SKM-1 treated with dmso at 0.1 percent for 144 hours (cell line): Measurements from ENCODE around the gene NACC2.

Source experiments
- DNase-seq: peaks from one replicate; lab custom pipeline; 2025; ENCODE audit not compliant: unreplicated experiment; lab: John Stamatoyannopoulos, UW

NACC2 gene

DNA sequence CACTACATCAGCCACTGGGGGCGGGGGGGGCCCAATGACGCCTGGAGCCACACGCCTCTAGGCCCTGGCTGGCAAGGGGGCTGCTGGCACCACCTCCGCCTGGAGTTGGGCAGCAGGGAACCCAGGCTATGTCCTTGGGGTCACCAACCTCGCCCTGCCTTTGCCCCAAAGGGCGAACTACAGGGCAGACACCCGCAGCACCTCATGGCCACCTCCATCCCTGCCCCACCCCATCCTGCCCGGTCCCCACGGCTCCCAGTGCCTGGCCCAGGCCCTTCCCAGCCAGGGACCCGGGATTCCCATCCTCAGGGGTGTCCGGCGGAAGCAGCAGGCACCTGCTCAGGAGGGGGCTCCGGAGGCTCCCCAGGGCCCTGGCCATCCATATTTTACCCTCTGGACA, 37.0 kb downstream of the NACC2 start:
- DNase-seq: no peak

DNA sequence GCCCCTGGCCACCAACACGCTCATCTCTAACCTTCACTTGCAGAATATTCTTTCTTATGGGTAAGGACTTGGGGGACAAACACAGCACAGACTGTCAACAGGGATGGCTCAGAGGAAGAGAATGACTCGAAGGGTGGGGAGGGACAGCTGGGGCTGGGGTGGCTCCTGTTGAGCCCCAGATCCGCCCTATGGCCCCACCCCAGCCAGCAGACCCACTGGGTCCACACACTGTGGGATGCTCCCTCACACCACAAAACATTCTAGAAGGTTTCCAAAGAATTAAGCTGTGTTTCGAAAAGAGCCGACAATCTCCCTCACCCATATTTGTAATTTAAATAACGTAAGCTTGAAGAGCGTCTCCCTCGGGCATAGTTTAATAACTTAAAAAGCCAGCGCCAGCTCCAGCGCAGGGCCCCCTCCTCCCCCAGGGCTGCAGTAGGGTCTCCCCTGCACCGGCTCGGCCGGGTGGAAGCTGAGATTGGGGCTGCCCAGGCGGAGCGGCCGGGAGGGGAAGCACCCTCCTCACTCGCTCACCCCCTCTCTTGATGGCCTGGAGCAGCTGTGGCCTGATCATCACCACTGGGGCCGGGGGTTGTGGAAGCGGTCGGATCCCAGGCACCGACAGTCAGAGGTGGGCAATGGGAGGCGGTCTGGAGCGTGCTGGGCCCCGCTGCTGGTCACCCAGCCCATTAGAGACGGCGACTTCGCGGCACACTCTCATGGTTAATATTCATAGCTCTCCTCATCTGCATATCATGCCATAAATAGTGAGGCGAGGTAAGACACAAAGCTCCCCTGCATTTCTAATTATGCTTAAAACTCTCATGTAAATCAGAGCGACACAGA, 37.6 kb downstream of the NACC2 start:
- no peak for DNase-seq

DNA sequence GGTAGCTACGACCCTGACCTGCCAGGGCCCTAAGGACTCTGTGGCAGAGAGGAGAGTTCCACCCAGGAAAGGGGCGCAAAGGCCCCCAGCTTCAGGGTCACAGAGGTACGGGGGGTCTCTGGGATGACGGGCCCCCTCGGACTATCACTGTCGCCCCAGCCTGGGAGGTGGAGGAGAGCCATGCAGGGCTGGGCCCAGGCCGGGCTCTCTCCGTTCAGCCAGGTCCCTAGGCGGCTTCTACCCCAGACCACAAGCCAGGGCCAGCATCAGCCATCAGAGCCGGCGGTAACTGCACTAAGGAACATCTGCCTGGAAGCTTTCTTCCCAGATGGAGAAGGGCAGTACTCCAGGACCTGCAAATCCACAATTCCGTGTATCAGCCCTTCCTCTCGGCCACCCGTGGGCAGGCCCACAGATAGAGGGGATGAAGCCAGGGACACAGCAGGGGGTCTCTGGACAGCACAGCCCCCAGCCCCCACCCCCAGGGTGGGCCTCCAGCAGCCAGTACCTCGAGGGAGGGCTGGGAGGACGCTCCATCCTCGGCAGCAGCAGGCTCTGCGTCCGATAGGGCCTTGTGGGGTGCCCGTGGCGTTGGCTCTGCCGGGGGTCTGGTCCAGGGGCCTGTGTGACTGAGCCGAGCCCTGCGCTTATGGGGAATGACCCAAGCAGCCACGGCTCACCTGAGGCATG, 38.4 kb downstream of the NACC2 start:
- DNase-seq: no peak

DNA sequence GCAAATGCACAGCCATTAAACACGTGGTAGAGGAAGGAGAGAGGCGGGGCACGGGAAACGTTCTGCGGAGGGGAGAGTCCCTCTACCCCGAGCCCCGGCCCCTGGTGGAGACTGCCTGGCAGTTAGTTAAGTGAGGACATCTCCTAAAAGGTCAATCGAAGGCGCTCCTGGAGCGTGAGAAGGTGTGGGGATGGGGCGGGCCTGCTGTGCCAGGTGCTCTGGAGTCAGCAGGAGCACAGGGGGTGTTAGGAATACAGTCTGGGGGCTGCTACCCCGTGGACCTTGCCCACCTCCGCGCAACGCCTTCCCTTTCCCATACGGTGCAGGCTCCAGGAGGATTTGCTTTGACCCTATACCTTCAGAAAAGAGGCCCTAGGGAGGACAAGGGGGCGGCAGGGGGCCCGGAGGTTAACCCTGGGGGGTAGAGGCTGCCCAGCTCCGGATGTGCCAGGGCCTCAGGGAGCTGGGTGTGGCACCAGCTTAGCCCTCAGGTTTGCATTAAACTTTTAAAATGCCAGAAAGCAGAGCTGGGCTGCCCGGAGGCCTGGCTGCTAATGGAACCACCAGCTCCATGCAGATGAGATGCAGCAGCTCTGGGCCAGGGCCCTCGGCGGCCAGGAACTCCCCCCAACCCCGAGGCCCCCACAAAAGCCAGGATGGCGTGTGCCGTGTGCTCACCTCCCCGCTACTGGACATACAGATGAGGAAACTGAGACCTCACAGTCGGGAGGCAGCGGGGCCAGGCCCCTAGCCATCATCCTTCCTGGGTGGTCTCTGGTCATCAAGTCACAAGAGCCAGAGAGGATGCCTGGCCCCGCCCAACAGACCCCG, 39.2 kb downstream of the NACC2 start:
- DNase-seq: no peak

DNA sequence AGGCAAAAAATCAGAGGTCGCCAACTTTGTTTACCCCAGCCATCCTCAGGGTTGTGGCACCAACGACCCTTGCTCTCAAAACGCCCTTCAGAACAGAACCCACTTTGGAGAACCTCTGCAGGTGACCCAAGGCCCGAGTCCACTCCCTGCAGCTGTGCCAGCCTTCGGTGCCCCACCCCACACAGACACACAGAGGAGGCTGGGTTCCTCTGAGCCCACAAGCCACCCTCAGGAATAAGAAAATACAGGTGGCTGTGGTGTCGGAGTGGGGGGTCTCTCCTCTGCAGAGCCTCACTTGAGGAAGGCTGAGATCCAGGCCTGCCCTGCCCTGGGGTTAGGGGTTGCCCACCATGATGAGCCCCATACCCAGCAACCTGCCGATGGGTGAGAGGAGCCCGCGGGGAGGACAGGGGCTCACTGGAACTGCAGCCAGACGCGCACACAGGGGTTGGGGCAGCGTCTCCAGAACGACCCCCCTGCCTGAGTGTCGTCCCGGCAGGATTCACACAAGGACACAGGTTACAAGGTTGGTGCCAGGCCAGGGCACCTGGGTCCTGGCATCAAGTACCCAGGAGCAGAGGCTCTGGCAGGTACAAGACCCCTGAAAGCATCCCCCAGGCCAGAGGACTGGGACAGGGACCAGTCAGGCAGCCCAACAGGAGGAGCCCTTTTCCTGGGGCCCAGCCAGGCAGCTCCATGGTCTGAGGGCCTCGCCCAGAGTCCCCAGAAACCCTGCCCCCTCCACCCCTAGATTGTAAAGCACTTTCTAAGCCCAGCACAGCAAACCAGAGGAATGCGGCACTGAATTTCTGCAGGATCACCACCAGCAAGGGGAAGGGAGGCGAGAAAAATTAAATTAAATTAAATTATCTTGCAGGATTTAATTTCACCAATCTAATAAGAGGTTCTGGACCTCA, 40.0 kb downstream of the NACC2 start:
- no peak for DNase-seq

DNA sequence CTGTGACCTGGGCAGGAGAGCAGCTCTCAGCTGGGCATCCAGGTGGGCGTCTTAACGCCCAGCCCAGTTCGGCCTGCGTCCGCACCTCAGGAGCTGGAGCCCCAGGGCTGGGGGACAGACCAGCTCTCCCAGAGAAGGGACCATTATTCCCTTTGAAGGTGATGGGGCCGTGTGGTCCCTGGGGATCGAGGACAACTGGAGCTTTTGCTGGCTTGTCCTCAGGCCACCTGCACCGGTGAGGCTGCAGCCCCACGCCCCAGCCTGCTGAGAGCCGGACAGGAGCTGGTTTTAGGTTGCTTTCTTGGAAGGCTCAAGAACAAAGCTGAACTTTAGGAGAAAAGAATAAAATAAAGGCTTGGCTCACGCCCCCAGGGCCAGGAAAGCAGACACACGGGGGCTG, 40.9 kb downstream of the NACC2 start:
- no peak for DNase-seq

DNA sequence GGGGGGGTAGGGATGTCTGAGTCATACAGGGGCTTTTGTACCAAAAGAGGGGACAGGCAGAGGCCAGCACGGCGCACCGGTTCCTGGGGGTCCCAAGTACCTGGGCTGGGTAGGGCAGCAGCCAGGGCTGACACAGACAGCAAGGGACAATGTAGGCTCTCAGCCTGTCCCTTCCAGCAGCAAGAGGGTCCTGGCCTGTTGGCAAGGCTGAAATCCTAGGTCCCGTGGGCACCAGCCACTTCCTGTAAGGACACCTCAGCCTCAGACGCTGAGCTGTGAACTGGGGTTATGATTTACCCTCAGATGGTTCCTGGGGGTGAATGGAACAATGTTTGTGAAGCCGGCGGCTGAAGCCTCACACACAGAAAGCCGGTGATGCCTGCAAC, 41.3 kb downstream of the NACC2 start:
- no peak for DNase-seq

DNA sequence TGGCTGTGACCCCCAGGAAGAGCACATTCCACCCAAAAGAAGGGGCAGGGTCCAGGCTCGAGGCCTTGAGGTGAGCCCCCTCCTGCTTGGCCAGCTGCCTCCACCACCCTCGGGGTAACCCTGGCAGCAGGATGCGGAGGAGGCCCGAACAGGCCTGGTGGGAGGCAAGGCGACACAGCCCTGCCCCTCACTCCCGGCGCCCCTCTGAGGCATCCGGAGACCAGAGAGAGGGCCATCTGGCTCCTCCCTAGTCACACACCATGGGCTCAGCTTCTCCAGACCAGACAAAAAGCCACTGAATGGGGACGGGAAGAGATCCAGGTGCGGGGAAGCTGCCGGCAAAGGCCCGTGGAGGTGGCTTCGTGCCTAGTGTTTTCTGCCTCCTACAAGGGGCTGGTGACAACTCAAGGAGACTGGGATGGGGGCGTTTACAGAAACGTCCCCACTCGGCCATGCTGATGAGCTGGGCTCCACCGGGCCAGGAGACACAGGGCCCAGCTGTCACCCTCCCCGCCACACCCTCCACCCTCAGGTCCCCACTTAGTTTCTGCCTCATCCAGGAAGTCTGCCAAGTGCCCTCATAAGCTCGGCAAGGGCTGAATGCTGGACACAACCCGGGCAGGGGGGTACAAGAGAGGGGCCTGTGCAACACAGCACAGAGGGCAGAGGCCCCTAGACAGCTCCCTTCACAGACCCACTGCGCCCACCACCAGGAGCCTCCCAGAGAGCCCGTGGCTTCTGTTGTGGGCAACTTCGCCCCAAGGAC, 41.9 kb downstream of the NACC2 start:
- no peak for DNase-seq

DNA sequence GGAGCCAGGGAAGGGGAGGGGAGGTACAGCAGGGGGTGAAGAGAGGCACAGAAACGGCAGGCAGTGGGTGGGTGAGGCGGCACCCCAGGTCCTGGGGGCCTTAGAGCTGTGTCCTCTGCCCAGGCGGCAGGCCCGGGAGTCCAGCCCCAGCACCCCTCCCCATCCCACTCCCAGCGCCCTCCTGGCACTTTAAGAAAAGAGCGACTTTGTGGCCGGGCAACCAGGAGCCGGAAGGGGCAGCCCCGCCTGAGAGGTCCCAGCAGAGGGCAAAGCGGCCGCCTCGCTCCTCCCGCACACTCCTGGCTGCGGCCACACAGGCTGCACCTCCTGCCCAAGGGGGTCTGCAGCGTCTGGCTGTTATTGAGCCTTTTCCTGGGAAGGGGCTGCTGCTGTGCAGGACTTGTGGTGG, 42.6 kb downstream of the NACC2 start:
- no peak for DNase-seq

DNA sequence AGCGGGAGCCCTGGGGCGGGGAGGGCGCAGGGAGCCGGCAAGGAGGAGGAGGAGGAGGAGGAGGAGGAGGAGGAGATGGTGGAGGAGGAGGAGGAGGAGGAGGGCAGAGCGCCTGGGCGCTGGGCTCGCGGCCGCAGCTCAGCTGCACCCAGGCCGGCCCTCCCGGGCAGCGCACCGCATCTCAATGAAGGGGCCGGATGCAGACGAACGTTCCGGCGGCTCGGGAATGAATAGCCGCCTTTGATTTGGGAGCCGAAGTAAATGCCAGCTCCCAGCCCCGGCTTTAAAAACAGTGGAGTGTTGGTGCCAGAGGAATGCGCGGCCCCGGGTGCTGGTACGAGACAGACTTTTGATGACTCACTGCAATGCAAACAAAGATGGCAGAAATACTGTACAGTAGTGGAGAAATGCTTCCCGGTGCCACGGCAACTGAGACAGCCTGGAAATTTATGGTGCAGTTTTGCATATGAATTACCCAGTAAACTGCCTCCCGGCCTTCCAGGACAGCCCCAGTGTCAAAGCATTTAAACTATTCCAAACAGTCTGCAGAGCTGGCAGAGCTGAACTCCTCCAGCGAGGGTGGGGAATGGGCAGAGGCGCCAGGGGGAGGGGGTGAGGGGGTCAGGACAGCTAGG, 43.1 kb downstream of the NACC2 start:
- no peak for DNase-seq

DNA sequence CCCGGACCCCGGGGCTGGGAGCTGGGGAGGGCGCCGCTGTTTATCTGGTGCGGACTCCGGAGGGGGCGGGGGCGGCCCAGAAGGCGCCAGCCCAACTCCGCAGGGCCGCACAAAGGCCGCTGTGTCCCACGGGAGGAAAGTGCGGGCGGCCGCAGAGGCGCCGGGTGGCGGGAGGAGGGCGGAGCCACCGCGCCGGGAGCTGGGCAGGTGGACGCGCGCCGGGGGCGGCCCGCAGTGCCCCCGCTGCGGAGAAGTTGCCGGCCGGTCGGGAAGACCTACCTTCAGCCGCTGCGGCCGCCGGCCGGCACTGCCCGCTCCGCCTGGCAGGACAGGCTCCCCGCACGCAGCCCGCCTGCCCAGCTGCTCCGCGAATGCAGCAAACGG, 43.6 kb downstream of the NACC2 start:
- DNase-seq: no peak

DNA sequence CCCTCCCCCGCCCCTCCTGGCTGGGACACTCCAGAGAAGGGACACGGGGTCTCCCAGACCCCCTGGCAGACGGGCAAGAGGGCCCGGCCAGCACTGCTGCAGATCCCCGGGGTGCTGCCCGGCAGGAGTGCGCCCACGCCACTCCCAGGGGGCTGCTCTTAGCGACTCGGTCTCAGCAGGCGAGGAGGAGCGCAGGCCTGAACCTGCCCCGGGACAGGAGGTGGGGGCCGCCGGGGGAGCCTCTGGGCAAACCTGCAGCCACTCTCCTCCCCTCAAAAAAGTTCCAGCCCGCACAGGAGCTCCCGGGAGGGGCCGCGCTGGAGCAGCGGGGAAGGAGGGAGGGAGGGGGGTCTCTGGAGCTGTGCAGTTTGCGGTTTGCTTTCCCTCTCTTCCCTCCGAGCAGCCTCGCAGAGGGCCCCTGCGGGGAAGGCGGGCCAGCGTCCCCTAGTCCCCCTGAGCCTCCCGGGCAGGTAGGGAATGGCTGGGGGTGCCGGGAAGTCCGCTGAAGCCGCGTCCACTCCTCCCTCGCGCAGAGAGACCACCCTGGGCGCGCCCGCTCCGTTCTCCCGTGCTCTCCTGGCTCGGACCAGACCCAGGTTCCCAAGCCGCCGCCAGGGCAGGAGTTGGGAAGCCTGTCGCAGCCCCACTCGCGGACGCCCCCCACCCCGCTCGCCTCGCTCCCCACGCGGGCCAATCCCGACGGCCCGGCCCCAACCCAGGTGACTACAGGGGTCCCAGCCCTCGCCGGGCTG, 44.2 kb downstream of the NACC2 start:
- no peak for DNase-seq

DNA sequence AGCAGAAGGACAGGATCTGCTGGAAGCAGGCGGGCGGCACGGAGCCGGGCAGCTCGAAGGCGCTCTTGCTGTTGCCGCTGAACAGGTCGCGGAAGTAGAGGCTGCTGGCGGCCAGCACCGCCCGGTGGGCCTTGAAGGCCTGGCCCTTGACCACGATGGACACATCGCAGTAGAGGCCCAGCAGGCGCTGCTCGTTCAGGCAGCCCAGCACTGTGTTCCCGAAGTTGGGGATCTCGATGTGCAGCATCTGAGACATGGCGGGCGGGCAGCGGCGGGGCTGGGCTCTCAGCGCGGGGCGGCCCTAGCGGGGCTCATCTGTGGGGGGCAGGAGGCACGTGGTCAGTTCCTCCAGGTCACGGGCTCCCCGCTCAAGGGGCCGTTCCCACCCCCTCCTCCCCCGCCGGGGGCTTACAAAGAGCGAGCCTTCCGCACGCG, 44.8 kb downstream of the NACC2 start:
- no peak for DNase-seq

DNA sequence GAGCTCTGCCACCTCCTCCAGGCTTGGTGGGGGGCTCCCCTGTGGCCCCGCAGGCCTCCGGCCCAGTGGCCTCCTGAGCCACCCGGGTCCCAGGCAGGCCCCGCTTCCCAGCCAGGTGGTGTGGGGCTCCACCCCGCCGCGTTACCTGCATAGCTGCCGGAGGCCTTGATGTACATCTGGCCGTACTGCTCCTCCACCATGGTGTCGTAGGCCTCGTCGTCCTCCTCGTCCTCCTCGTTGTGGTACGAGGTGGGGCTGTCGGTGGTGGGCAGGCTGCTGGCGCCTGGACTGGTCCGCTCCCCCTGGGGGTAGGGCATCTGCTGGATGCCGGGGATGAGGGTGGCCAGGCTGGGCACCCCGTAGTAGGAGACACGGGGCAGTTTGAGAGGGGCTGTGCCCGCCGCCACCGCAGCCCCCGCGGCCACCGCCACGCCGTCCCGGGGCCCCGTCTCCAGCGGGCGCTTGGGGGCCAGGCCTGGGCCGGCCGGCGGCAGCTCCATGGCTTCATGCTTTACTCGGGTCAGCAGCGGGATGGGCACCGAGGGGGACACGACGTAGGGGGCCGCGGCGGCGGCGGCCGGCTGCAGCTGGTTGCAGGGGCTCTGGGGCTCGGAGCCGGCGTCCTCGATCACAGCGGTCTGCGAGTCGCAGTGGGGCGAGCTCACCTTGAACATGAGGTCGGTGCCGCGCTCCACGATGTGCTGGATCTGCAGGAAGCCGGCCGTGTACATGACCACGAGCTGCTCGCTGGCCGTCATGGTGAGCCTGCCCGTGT, 45.4 kb downstream of the NACC2 start:
- DNase-seq: no peak

DNA sequence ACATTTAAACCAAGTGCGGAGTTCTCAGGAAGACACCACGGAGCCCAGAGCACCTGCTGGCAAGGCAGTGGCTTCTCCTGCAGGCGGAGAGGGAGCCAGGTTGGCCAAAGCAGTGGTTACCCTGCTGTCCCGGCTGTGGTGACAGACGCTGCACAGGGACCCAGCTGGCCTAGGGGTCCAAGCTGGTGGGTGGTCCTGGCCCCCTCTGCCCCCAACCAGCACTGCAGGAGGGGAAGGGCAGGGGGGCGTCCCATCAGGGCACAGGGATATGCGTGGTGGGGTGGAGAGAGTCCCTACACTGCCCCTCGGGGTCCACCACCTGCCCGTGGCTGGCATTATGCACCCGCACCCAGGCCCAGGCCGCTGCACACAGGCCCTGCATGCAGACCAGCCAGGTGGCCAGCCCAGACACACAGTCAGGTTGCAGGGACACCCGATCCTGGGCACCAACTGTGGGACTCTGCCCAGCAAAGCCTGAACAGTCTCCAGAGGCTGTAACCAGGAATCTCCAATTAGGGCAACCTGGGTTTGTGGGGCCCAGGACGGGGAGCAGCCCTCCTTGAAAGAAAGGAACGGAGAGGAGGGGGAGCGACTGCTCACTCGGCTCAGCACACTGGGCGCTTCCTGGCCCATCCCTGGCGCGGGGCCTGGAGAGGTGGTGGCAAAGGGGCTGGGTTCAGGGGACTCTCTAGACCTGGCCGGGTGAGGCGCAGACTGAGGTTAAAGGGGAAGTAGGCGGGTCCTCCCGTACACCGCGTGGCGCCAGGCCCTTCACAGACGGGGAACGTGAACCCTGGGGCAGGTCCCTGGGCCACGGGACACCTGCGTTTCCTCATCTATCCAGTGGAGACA, 46.3 kb downstream of the NACC2 start:
- no peak for DNase-seq

DNA sequence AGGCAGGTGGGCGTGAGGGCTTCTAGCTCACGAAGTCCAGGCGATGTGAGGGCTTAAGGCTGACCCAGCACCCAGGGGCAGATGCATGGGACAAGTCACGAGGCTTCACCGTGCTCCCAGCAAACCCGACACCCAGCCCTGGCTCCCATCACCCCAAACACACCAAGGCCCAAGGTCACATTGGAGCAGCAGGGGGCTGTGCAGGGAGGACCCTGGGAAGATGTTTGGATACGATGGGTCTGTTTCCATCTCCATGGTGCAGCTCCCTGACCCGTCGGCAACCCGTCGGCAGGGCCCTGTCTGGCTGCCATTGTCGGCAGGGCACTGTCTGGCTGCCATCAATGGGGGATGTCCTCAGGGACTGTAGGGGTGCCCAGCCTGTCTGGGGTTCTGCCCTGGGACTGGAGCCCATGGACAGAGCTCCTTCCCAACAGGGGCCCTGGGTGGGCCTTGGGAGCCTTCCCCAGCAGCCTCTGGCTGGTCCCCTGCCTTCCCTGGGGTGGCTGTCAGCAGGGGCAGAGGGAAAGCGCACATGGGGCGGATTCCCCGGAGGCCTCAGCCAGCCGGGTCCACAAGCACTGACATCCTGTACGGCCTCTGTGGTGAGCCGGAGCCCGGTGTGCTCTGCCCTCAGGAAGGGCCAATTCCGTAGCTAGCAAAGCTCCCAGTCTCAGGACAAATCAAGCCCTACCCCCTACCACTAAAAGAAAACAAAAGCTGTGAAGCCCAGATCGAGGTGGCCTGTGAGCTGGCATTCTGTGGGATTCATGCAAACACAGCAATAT, 47.1 kb downstream of the NACC2 start:
- DNase-seq: no peak
